Measurements from ENCODE around the gene SPATA6.
"Not testable (repeated sequence)": the region's sequence is repeated elsewhere in the genome, so short reads cannot be mapped to it uniquely, and the experiment has no call there.

SPATA6 gene

GRCh38 chr1:48284696-48285420 is 187.1 kb downstream of the SPATA6 start:
- not testable (repeated sequence) for H3K4me1 Mint-ChIP-seq (ENCODE audit: low read depth); H3K9me3 Mint-ChIP-seq; H3K36me3 Mint-ChIP-seq (ENCODE audit: low read depth); DNase-seq; H3K4me3 Mint-ChIP-seq; H3K27ac Mint-ChIP-seq
- H3K27me3 Mint-ChIP-seq = peaks cover 14% of the 10 kb centered on the region

DNA sequence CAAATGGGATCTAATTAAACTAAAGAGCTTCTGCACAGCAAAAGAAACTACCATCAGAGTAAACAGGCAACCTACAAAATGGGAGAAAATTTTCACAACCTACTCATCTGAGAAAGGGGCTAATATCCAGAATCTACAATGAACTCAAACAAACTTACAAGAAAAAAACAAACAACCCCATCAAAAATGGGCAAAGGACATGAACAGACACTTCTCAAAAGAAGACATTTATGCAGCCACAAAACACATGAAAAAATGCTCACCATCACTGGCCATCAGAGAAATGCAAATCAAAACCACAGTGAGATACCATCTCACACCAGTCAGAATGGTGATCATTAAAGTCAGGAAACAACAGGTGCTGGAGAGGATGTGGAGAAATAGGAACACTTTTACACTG is 189.7 kb downstream of the SPATA6 start:
- H3K4me3 Mint-ChIP-seq; H3K4me1 Mint-ChIP-seq (ENCODE audit: low read depth); H3K36me3 Mint-ChIP-seq (ENCODE audit: low read depth); H3K27ac Mint-ChIP-seq; DNase-seq: not testable (repeated sequence)
- peaks cover 11% of the 10 kb centered on the region for H3K9me3 Mint-ChIP-seq
- H3K27me3 Mint-ChIP-seq = peaks cover 23% of the 10 kb centered on the region

DNA sequence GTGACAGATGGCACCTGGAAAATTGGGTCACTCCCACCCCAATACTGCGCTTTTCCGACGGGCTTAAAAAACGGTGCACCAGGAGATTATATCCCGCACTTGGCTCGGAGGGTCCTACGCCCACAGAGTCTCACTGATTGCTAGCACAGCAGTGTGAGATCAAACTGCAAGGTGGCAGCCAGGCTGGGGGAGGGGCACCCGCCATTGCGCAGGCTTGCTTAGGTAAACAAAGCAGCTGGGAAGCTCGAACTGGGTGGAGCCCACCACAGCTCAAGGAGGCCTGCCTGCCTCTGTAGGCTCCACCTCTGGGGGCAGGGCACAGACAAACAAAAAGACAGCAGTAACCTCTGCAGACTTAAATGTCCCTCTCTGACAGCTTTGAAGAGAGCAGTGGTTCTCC is 194.6 kb downstream of the SPATA6 start:
- not testable (repeated sequence) for H3K4me1 Mint-ChIP-seq (ENCODE audit: low read depth); DNase-seq; H3K4me3 Mint-ChIP-seq; H3K36me3 Mint-ChIP-seq (ENCODE audit: low read depth); H3K27ac Mint-ChIP-seq
- Mint-ChIP-seq H3K27me3 (peaks cover 21% of the 10 kb centered on the region), H3K9me3 (peaks cover 11% of the 10 kb centered on the region)

- Mint-ChIP-seq H3K4me1 (ENCODE audit: low read depth) (no peaks in the 10 kb centered on the region), H3K36me3 (ENCODE audit: low read depth) (no peaks in the 10 kb centered on the region), H3K27ac (no peak overlapping the region), H3K9me3 (no peaks in the 10 kb centered on the region), H3K4me3 (no peak overlapping the region), H3K27me3 (peaks cover 10% of the 10 kb centered on the region)
- DNase-seq = no peak
Observed at GRCh38 chr1:48266576-48266975, 205.4 kb downstream of the SPATA6 start.

- Mint-ChIP-seq H3K27ac (no peak overlapping the region), H3K36me3 (ENCODE audit: low read depth) (no peaks in the 10 kb centered on the region), H3K4me3 (no peak overlapping the region), H3K9me3 (no peaks in the 10 kb centered on the region), H3K4me1 (ENCODE audit: low read depth) (no peaks in the 10 kb centered on the region), H3K27me3 (peaks cover 12% of the 10 kb centered on the region)
- no peak for DNase-seq
Observed at GRCh38 chr1:48263041-48263440, 209.0 kb downstream of the SPATA6 start.

DNA sequence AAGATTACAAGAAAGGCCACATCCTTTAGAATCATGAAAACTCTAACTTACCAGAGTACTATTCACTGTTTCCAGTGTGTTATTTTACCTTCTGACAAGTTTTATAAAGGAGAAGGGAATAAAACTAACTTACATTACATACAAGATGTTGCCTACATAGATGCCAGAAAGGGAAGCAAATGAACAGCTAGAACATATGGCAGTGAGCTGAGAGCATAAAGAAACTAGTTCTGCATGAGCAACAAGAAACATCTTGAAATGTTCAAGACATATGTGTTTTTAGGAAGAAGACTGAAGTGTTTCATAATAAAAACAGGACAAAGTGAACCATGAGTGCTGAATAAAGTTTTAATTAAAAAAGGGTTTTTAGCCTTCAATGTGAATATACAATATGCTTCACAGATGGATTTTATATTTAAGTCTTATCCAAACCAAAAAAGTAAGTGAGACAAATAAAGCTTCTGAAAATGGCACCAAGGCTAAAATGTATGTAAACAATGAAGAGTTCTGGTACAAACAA is 210.1 kb downstream of the SPATA6 start:
- no peak for DNase-seq
- H3K27me3 Mint-ChIP-seq = peaks cover 7% of the 10 kb centered on the region
- no peaks in the 10 kb centered on the region for H3K4me1 Mint-ChIP-seq (ENCODE audit: low read depth)
- no peak overlapping the region for H3K4me3 Mint-ChIP-seq
- no peak overlapping the region for H3K27ac Mint-ChIP-seq
- H3K9me3 Mint-ChIP-seq = no peaks in the 10 kb centered on the region
- H3K36me3 Mint-ChIP-seq (ENCODE audit: low read depth) = no peaks in the 10 kb centered on the region

- Mint-ChIP-seq H3K9me3 (no peaks in the 10 kb centered on the region), H3K36me3 (ENCODE audit: low read depth) (no peaks in the 10 kb centered on the region), H3K4me1 (ENCODE audit: low read depth) (no peaks in the 10 kb centered on the region), H3K4me3 (no peak overlapping the region), H3K27ac (no peak overlapping the region), H3K27me3 (peaks cover 13% of the 10 kb centered on the region)
- DNase-seq = no peak
Observed at GRCh38 chr1:48258106-48258505, 213.9 kb downstream of the SPATA6 start.

DNA sequence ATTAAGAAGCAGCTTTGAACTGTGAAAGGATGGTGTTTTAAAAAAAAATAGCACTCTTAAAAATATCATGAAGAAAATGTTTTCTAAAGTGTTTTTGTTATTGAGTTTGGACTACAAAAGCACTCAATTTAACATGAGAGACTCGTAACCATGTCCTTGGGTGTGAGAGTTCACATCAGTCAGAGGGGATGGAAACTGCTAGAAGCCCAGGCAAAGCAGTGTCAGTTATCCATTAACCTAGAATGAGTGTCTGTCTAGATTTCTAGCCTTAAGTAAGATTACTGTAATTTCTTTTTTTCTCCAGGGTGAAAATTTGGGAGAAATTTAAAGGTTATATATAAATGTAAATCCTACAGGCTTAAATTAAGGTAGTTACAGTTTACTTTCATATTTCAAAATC is 217.8 kb downstream of the SPATA6 start:
- Mint-ChIP-seq H3K4me1 (ENCODE audit: low read depth) (no peaks in the 10 kb centered on the region), H3K9me3 (no peaks in the 10 kb centered on the region), H3K27me3 (peaks cover 14% of the 10 kb centered on the region), H3K36me3 (ENCODE audit: low read depth) (no peaks in the 10 kb centered on the region), H3K4me3 (no peak overlapping the region), H3K27ac (no peak overlapping the region)
- DNase-seq = no peak

DNA sequence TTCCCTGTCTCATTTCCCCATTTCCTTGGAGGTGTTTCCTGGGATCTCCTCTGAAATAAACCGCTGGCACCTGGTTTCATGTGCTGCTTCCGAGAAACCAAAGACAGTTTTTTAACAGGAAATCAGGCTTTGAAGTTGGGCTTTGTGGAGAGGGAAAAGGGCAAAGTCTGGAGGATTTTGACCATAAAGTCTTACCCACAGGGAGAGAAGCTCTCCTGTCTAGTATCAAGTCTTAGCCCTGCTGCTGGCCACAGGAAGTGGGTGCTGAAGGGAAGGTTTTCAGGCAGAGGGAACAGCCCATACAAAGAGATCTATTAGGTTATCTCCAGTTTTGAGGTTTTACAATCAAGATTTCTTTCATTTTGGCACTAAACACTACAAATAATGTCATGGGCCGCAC is 220.2 kb downstream of the SPATA6 start:
- no peak for DNase-seq
- no peak overlapping the region for H3K4me3 Mint-ChIP-seq
- H3K9me3 Mint-ChIP-seq = no peaks in the 10 kb centered on the region
- H3K36me3 Mint-ChIP-seq (ENCODE audit: low read depth) = no peaks in the 10 kb centered on the region
- H3K4me1 Mint-ChIP-seq (ENCODE audit: low read depth) = no peaks in the 10 kb centered on the region
- H3K27ac Mint-ChIP-seq = no peak overlapping the region
- H3K27me3 Mint-ChIP-seq = peaks cover 26% of the 10 kb centered on the region

DNA sequence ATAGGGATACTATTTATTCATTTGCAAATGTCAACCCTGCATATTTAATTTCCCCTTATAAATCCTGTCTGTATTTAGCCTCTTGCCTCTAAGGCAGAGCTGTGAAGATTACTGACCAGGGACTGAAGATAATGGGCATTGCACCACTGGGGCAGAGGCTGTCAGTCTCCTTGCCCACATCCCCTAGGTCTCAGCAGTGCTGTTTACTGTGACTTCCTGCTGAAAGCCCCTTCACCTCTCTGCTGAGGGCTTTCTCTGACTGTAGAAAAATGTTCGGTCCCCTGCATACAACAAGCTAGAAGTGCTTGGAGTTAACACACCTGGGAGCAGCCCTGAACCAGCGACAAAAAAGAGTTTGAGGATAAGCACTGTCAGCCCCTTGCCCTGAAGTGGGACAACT is 220.7 kb downstream of the SPATA6 start:
- Mint-ChIP-seq H3K36me3 (ENCODE audit: low read depth) (no peaks in the 10 kb centered on the region), H3K9me3 (no peaks in the 10 kb centered on the region), H3K27ac (no peak overlapping the region), H3K4me3 (no peak overlapping the region), H3K27me3 (peaks cover 26% of the 10 kb centered on the region), H3K4me1 (ENCODE audit: low read depth) (no peaks in the 10 kb centered on the region)
- no peak for DNase-seq

DNA sequence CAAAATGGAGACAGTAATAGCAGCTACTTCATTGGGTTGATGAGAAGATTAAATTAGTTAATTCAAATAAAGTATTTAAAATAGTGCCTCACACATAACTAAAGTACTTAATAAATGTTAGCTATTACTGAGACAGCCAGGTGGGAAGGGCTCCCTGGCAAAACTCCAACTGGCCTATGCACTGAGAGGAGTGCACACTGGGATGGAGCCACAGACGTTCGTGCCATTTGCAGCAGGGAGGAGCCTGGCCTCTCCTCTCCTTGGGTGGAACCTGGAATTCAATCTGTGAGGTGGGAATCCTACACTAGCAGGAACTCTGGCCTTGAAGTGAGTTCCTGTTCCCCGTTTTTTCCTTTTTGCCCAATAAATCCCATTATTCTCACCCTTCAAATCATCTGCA is 221.4 kb downstream of the SPATA6 start:
- Mint-ChIP-seq H3K27ac (no peak overlapping the region), H3K9me3 (no peaks in the 10 kb centered on the region), H3K4me1 (ENCODE audit: low read depth) (no peaks in the 10 kb centered on the region), H3K27me3 (peaks cover 22% of the 10 kb centered on the region), H3K4me3 (no peak overlapping the region), H3K36me3 (ENCODE audit: low read depth) (no peaks in the 10 kb centered on the region)
- DNase-seq = no peak

DNA sequence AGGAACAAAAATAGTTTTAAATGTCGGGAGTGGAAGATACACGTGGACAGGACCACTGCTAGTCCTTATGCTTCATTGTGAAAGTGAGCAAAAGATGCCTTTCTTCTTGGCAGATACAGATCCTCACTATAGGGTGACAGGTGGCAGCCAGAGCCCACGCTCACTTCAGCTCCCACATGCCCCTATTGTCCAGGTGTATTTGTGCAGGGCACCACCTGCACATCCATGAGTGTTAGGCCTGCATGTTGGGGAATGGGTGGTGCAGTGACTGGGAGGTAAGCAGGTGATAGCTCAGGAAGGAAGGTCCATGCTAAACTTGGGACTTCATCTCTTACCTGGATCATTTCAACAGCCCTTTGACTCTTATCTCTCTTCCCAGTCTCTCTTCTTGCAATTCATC is 222.1 kb downstream of the SPATA6 start:
- Mint-ChIP-seq H3K27ac (no peak overlapping the region), H3K4me3 (no peak overlapping the region), H3K4me1 (ENCODE audit: low read depth) (no peaks in the 10 kb centered on the region), H3K36me3 (ENCODE audit: low read depth) (no peaks in the 10 kb centered on the region), H3K9me3 (no peaks in the 10 kb centered on the region), H3K27me3 (peaks cover 21% of the 10 kb centered on the region)
- DNase-seq = no peak

DNA sequence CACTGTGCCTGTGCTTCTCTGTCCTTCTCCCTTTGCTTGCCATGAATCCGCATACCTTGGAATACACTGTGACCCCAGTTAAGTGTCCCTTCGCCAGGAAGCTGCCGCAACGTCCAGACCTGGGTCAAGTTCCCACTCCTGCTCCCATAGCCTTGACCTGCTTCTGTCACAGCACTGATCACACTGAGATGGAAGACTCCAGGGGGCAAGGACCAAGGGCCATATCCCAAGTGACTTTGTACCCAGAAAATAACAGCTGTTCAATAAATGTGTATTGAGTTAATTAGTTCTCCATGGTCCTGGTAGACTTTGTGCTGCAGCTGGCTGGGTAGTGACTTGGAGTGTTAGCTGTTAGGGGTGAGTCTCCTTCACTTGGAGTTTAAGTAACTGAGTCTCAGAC is 223.6 kb downstream of the SPATA6 start:
- Mint-ChIP-seq H3K4me3 (no peak overlapping the region), H3K9me3 (no peaks in the 10 kb centered on the region), H3K36me3 (ENCODE audit: low read depth) (no peaks in the 10 kb centered on the region), H3K4me1 (ENCODE audit: low read depth) (no peaks in the 10 kb centered on the region), H3K27ac (no peak overlapping the region), H3K27me3 (peaks cover 19% of the 10 kb centered on the region)
- DNase-seq = no peak

DNA sequence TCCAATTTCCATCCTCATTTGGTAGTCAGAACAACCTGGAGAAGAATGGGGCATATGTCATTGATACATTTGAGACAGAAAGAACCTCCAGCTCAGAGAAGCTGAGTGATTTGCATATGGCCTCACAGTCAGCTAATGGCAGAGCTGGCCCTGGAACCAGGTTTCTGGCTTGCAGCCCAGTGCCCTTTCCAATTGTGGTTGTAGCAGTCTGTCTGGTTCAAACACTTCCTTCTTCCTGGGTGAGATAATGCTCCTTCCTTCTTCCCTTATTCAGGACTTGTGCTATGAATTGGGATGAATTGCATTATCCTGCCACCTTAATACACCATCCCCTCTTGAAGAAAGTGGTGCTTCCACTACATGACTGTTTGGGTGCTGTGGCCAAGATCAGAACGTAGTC is 225.3 kb downstream of the SPATA6 start:
- Mint-ChIP-seq H3K27me3 (peaks cover 17% of the 10 kb centered on the region), H3K4me1 (ENCODE audit: low read depth) (no peaks in the 10 kb centered on the region), H3K36me3 (ENCODE audit: low read depth) (no peaks in the 10 kb centered on the region), H3K27ac (no peak overlapping the region), H3K9me3 (no peaks in the 10 kb centered on the region), H3K4me3 (no peak overlapping the region)
- DNase-seq = no peak
